GM23338 (cell line): ENCODE data around the gene IMPDH1.
A peak's percentile ranks its signal among the peaks of the same experiment; 100 is the strongest.

ENCODE experiments used
- CREB1 ChIP-seq: fragments of 250-450 bp; sonication (Bioruptor Pico); IDR thresholded peaks from 2 replicates; pipeline ENCODE4 v1.5.0; 2020; ENCODE audit warnings: low read depth, mild to moderate bottlenecking, moderate library complexity
- EZH2 ChIP-seq: fragments of 200-600 bp; sonication (generic); IDR thresholded peaks from one replicate; pipeline ENCODE4 v1.8.0; 2017; ENCODE audit warnings: antibody characterized with exemption, mild to moderate bottlenecking, low read depth; ENCODE audit not compliant: unreplicated experiment
- EZH2phosphoT487 ChIP-seq: fragments of 200-600 bp; sonication (generic); IDR thresholded peaks from one replicate; pipeline ENCODE4 v1.8.1; 2018; ENCODE audit warnings: antibody characterized with exemption; ENCODE audit not compliant: unreplicated experiment
- JUNB ChIP-seq: IDR thresholded peaks from one replicate; pipeline ENCODE4 v1.6.1; 2016; ENCODE audit warnings: antibody characterized with exemption; ENCODE audit not compliant: unreplicated experiment
- NANOG ChIP-seq: IDR thresholded peaks from 2 replicates; pipeline ENCODE4 v1.6.1; 2016; ENCODE audit warnings: antibody characterized with exemption, borderline replicate concordance
- POLR2AphosphoS5 ChIP-seq: IDR thresholded peaks from 2 replicates; pipeline ENCODE4 v1.6.1; 2016; ENCODE audit warnings: antibody characterized with exemption, low read depth
- STAT1 ChIP-seq: IDR thresholded peaks from one replicate; pipeline ENCODE4 v1.6.1; 2016; ENCODE audit warnings: antibody characterized with exemption; ENCODE audit not compliant: unreplicated experiment
- ZNF114 ChIP-seq: fragments of 250-450 bp; sonication (Bioruptor Pico); IDR thresholded peaks from 2 replicates; pipeline ENCODE4 v1.5.0; 2020; ENCODE audit warnings: mild to moderate bottlenecking, moderate library complexity
- TF ChIP-seq, protein P1 (sequence below), 2 experiments: fragments of 200-600 bp in 1 of 2; sonication (generic) in 1 of 2; conservative IDR thresholded peaks; 2 replicates each; pipeline versions ENCODE4 v1.5.1 to v1.6.1; 2016 to 2017; ENCODE audit warnings: antibody characterized with exemption in 2 of 2, low read depth in 2 of 2, mild to moderate bottlenecking in 2 of 2, moderate library complexity in 1 of 2
- TF ChIP-seq, protein P2 (sequence below): IDR thresholded peaks from one replicate; pipeline ENCODE4 v1.6.1; 2018; ENCODE audit warnings: antibody characterized with exemption; ENCODE audit not compliant: unreplicated experiment
- TF ChIP-seq, protein P3 (sequence below): IDR thresholded peaks from 2 replicates; pipeline ENCODE4 v1.6.1; 2016; ENCODE audit warnings: antibody characterized with exemption

DNA sequence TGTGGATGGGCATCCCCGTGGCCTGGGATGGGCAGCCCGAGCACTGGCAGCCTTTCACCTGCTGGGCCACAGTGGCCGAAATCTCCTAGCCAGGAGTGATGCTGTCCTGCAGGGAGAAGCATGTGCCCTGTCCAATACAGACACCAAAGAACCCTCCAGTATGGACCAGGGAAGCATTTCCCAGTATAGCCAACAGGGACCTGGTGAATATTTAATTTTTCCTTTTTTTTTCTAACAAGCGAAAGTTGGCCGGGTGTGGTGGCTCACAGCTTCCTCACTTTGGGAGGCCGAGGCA is 11.0 kb downstream of the IMPDH1 start:
- TF ChIP-seq, protein P1, sequence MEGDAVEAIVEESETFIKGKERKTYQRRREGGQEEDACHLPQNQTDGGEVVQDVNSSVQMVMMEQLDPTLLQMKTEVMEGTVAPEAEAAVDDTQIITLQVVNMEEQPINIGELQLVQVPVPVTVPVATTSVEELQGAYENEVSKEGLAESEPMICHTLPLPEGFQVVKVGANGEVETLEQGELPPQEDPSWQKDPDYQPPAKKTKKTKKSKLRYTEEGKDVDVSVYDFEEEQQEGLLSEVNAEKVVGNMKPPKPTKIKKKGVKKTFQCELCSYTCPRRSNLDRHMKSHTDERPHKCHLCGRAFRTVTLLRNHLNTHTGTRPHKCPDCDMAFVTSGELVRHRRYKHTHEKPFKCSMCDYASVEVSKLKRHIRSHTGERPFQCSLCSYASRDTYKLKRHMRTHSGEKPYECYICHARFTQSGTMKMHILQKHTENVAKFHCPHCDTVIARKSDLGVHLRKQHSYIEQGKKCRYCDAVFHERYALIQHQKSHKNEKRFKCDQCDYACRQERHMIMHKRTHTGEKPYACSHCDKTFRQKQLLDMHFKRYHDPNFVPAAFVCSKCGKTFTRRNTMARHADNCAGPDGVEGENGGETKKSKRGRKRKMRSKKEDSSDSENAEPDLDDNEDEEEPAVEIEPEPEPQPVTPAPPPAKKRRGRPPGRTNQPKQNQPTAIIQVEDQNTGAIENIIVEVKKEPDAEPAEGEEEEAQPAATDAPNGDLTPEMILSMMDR (conservative IDR thresholded peaks at IDR 0.05; ENCODE audit: low read depth in 2 of 2) = peak in 1 of 2 experiments; percentile 17; a peak in 1 of 4 replicates
- TF ChIP-seq EZH2 = no peak
- TF ChIP-seq EZH2phosphoT487 = no peak
- TF ChIP-seq POLR2AphosphoS5 = no peak
- TF ChIP-seq ZNF114 (CRISPR knock-in tag) = no peak
- no peak for TF ChIP-seq JUNB
- TF ChIP-seq, protein P2, sequence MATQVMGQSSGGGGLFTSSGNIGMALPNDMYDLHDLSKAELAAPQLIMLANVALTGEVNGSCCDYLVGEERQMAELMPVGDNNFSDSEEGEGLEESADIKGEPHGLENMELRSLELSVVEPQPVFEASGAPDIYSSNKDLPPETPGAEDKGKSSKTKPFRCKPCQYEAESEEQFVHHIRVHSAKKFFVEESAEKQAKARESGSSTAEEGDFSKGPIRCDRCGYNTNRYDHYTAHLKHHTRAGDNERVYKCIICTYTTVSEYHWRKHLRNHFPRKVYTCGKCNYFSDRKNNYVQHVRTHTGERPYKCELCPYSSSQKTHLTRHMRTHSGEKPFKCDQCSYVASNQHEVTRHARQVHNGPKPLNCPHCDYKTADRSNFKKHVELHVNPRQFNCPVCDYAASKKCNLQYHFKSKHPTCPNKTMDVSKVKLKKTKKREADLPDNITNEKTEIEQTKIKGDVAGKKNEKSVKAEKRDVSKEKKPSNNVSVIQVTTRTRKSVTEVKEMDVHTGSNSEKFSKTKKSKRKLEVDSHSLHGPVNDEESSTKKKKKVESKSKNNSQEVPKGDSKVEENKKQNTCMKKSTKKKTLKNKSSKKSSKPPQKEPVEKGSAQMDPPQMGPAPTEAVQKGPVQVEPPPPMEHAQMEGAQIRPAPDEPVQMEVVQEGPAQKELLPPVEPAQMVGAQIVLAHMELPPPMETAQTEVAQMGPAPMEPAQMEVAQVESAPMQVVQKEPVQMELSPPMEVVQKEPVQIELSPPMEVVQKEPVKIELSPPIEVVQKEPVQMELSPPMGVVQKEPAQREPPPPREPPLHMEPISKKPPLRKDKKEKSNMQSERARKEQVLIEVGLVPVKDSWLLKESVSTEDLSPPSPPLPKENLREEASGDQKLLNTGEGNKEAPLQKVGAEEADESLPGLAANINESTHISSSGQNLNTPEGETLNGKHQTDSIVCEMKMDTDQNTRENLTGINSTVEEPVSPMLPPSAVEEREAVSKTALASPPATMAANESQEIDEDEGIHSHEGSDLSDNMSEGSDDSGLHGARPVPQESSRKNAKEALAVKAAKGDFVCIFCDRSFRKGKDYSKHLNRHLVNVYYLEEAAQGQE = no peak
- no peak for TF ChIP-seq STAT1
- TF ChIP-seq CREB1 = no peak
- TF ChIP-seq, protein P3, sequence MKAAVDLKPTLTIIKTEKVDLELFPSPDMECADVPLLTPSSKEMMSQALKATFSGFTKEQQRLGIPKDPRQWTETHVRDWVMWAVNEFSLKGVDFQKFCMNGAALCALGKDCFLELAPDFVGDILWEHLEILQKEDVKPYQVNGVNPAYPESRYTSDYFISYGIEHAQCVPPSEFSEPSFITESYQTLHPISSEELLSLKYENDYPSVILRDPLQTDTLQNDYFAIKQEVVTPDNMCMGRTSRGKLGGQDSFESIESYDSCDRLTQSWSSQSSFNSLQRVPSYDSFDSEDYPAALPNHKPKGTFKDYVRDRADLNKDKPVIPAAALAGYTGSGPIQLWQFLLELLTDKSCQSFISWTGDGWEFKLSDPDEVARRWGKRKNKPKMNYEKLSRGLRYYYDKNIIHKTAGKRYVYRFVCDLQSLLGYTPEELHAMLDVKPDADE = no peak
- TF ChIP-seq NANOG = no peak
